AG04450 (cell line): ENCODE data around the gene LTBP1. TPM values are rescaled to one million over a fixed set of nuclear protein-coding genes. Genes with fewer than 3 reads are reported as not detected.

Experiments used
- CTCF ChIA-PET: fragments of 300-600, 350-600 bp; formaldehyde crosslinking; extraction: SDS; loops from one replicate; lab custom pipeline; 2022; ENCODE audit warnings: antibody characterized with exemption, inconsistent platforms; lab: Charles Lee
- POLR2A ChIA-PET: fragments of 350-600 bp; formaldehyde crosslinking; extraction: SDS; loops from one replicate; lab custom pipeline; 2021; ENCODE audit warnings: antibody characterized with exemption, inconsistent platforms; lab: Yijun Ruan, JAX
- DNase-seq: peaks from one replicate; pipeline ENCODE4 v3.0.0-alpha.2; 2011; ENCODE audit warnings: low read depth, low spot score
- H3K27ac ChIP-seq: one replicate; pipeline ENCODE4 v1.5.1; 2012; ENCODE audit warnings: low read depth, low read length, control low read depth
- H3K27me3 ChIP-seq: one replicate; pipeline ENCODE4 v1.6.0; 2012; ENCODE audit warnings: low read length; ENCODE audit not compliant: control insufficient read depth, insufficient read depth
- H3K4me3 ChIP-seq: 2 replicates; pipeline ENCODE4 v1.5.1; 2011; ENCODE audit warnings: mild to moderate bottlenecking, low read depth, low read length, control low read depth
- H3K9me3 ChIP-seq: 2 replicates; pipeline ENCODE4 v1.5.1; 2012; ENCODE audit warnings: low read length; ENCODE audit not compliant: control insufficient read depth, insufficient read depth
- polyA plus RNA-seq: library from polyadenylated mRNA; depleted of rRNA; stranded (reverse); fragments of >200 nt; gene quantifications from 2 replicates; pipeline ENCODE4 v1.2.3, GENCODE V29; 2011
- TF ChIP-seq, protein P1 (sequence below): IDR thresholded peaks from 2 replicates; pipeline ENCODE4 v1.5.1; 2011; ENCODE audit warnings: low read depth, low read length, control low read depth, inconsistent platforms

LTBP1 gene
- polyA plus RNA-seq, 1 experiment = 517 TPM

DNA sequence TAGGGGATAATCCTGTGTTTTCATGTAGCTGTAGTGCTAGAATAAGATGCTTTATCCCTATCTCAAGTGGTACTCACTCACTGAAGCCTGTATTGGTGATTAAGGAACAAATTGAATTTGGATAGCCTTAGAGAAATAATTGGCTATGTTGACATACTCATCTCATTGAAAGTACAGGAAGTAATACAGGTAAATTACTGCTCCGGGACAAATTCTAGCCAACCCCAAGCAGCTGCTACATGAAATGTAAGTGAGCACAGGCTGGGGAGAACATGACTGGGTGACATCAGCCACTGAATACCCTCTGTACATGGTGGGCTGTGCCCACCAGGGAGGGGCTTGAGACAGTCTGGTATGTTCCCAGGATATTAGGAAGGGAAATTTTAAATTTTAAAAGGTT, 341.3 kb downstream of the LTBP1 start:
- POLR2A ChIA-PET = no interaction called here
- CTCF ChIA-PET = no interaction called here

DNA sequence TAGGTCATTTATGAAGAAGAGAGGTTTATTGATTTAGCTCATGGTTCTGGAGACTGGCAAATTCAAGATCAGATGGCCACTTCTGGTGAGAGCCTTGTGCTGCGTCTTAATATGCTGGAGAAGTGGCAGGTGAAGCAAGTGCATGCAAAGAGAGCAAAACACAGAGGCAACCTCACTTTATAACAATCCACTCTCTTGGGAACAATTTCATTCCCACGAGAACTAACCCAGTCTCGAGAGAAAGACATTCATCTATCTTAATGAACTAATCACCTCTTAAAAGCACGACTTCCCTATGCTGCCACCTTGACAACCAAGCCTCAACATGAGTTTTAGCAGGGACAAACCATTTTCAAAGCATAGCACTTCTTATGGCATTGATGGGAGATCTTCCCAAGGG, 343.2 kb downstream of the LTBP1 start:
- H3K27ac ChIP-seq = no peak overlapping the region
- POLR2A ChIA-PET = no interaction called here
- H3K4me3 ChIP-seq = no peak overlapping the region
- CTCF ChIA-PET = interaction anchor here (0.8 kb wide), 1 partner anchor 151 kb away, joined by 3 read pairs; no protein-coding TSS in a partner anchor
- no peak for DNase-seq
- TF ChIP-seq, protein P1, sequence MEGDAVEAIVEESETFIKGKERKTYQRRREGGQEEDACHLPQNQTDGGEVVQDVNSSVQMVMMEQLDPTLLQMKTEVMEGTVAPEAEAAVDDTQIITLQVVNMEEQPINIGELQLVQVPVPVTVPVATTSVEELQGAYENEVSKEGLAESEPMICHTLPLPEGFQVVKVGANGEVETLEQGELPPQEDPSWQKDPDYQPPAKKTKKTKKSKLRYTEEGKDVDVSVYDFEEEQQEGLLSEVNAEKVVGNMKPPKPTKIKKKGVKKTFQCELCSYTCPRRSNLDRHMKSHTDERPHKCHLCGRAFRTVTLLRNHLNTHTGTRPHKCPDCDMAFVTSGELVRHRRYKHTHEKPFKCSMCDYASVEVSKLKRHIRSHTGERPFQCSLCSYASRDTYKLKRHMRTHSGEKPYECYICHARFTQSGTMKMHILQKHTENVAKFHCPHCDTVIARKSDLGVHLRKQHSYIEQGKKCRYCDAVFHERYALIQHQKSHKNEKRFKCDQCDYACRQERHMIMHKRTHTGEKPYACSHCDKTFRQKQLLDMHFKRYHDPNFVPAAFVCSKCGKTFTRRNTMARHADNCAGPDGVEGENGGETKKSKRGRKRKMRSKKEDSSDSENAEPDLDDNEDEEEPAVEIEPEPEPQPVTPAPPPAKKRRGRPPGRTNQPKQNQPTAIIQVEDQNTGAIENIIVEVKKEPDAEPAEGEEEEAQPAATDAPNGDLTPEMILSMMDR = no peak
- H3K27me3 ChIP-seq = no peaks in the 10 kb centered on the region
- no peaks in the 10 kb centered on the region for H3K9me3 ChIP-seq

More for the DNA sequence above, 341.3 kb downstream of the LTBP1 start:
- Histone ChIP-seq H3K27me3 (no peaks in the 10 kb centered on the region), H3K4me3 (no peak overlapping the region), H3K27ac (no peak overlapping the region), H3K9me3 (no peaks in the 10 kb centered on the region)
- DNase-seq = no peak
- TF ChIP-seq, protein P1 = no peak

DNA sequence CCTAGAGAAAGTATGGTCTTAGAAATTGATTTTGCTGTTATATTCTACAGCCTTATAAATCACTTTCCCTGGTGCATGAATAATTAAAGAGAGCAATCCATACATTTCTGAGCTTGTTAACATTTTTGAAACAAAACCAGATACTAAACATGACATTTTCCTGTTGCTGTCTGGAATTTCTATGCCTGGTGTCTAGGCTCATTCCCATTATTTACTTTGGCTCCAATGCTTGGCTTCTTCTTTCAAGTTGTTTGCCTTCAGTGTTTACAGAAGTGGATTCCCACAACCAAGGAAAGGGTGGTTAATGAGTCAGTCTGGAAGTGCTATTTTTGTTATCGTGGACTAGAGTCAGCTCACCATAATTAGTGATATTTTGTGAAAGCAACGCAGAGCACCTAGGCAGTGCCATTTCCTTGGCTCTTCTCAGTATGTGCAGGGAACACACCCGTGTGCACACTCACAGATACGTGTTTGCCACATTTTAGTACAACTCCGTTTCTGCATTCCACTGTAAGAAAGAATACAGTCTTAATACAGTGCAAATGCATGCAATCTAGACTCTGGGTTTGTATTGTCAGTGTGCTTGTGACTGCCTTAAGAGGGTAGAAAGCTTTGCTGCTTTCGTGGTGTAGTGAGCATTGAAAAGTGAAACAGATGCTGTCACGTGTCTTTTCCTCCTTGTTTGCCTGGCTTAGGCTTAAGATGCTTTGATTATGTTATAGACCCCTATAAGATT, 344.7 kb downstream of the LTBP1 start:
- H3K9me3 ChIP-seq = no peaks in the 10 kb centered on the region
- H3K4me3 ChIP-seq = peak overlapping the region; percentile 29
- CTCF ChIA-PET = no interaction called here
- H3K27me3 ChIP-seq = no peaks in the 10 kb centered on the region
- peak overlapping the region; percentile 47 for H3K27ac ChIP-seq
- POLR2A ChIA-PET = interaction anchor here (0.5 to 0.6 kb wide), 2 partner anchors 134 to 375 kb away, joined by 3 to 7 read pairs; no protein-coding TSS in a partner anchor
- DNase-seq = peak; percentile 34
- TF ChIP-seq, protein P1 = no peak

DNA sequence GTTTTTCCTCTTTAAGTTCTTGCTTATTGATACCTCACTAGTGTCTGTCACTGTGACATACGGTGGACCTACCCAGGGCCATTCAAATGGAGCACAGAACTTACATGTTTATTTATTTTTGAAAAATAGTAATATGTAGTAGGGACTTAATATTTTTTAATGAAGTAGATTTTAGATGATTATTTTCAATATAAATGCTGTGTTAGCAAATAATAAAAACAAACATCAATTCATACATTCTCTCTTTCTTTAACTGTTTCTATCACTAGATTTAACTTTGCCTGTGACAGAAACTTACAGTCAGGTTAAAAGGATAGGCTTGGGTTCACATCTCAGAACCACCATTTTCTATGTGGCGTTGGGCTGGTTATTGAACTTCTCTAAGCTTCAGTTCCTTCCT, 345.3 kb downstream of the LTBP1 start:
- DNase-seq = no peak
- Histone ChIP-seq H3K27ac (no peak overlapping the region), H3K9me3 (no peaks in the 10 kb centered on the region), H3K4me3 (no peak overlapping the region), H3K27me3 (no peaks in the 10 kb centered on the region)
- ChIA-PET CTCF (no interaction called here), POLR2A (no interaction called here)
- TF ChIP-seq, protein P1 = no peak

DNA sequence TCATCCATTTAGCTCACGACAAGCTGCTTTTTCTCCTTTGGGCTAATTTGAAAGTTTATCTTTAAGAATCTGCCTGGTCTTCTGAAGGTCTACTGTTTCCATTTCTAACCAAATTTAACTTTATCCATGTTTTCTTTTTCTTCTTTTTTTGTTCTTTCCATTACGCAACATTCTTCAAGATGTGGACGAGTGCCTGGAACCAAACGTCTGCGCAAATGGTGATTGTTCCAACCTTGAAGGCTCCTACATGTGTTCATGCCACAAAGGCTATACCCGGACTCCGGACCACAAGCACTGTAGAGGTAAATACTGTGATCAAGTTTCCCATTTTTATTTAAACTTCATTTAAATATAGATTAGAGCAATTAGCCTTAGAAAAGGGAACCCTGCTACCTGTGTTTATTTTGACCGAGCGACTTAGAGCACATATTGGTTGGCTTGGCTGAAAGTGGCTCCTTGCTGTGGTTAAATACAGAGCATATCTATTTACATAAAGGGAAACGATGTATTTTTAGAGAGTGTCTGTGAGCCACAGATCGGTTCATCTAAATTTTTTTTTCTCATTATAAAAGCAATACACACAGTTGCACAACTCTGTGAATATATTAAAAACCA, 346.3 kb downstream of the LTBP1 start:
- H3K4me3 ChIP-seq = no peak overlapping the region
- CTCF ChIA-PET = interaction anchor here (1.1 kb wide), 1 partner anchor 148 kb away, joined by 7 read pairs; no protein-coding TSS in a partner anchor
- H3K27me3 ChIP-seq = no peaks in the 10 kb centered on the region
- POLR2A ChIA-PET = no interaction called here
- H3K9me3 ChIP-seq = no peaks in the 10 kb centered on the region
- no peak for DNase-seq
- H3K27ac ChIP-seq = no peak overlapping the region
- TF ChIP-seq, protein P1 = no peak
